GM12878 (cell line): Measurements from ENCODE around the gene KIRREL3. TPM values are rescaled to one million over a fixed set of nuclear protein-coding genes. Genes with fewer than 3 reads are reported as not detected.

Experiments used
- ATAC-seq: fragments of 200-7000 bp; cut with Tn5 transposase; 3 replicates; pipeline ENCODE4 v1.9.1; 2020; ENCODE audit warnings: mild to moderate bottlenecking, moderate library complexity
- BruUV-seq: library from RNA; stranded (reverse); fragments of 400-500 nt; replicated peaks from 2 replicates; lab custom pipeline; 2021; lab: Mats Ljungman, UMichigan
- CTCF ChIA-PET: fragments of 300-600 bp; sonication (Branson Sonifier 250); formaldehyde crosslinking; extraction: SDS; loops from one replicate; lab custom pipeline; 2021; ENCODE audit warnings: inconsistent platforms; lab: Yijun Ruan, JAX
- POLR2A ChIA-PET: fragments of 350-600 bp; formaldehyde crosslinking; extraction: SDS; loops from one replicate; lab custom pipeline; 2021; ENCODE audit warnings: inconsistent platforms; lab: Charles Lee
- RAD21 ChIA-PET: fragments of 300-600 bp; sonication (Branson Sonifier 250); formaldehyde crosslinking; loops from one replicate; lab custom pipeline; 2023; ENCODE audit warnings: antibody characterized with exemption; ENCODE audit not compliant: unreplicated experiment; lab: Charles Lee
- SMC1A ChIA-PET: fragments of 300-600 bp; sonication (Branson Sonifier 250); formaldehyde crosslinking; loops from one replicate; lab custom pipeline; 2023; ENCODE audit not compliant: unreplicated experiment, uncharacterized antibody; lab: Charles Lee
- DNase-seq: peaks from one replicate; pipeline ENCODE4 v3.0.0-alpha.2; 2011; ENCODE audit warnings: low read depth, low spot score
- FAIRE-seq: peaks from 3 replicates; lab custom pipeline; 2011; peaks lifted over from hg19 to GRCh38; lab: Jason Lieb, UNC
- H2AFZ ChIP-seq: 2 replicates; pipeline ENCODE4 v1.6.0; 2011; ENCODE audit warnings: low read depth, low read length, control low read depth; ENCODE audit not compliant: control insufficient read depth
- H3K27ac ChIP-seq: 2 replicates; pipeline ENCODE4 v1.5.1; 2011; ENCODE audit warnings: control low read depth; ENCODE audit not compliant: control insufficient read depth, insufficient read depth
- H3K27me3 ChIP-seq, 2 experiments: replicated peaks in 1 of 2; 2 replicates each; pipeline versions ENCODE4 v1.6.0 to v1.6.1; 2011; ENCODE audit warnings: low read length in 1 of 2; ENCODE audit not compliant: control insufficient read depth in 2 of 2, insufficient read depth in 2 of 2
- H3K36me3 ChIP-seq, 2 experiments: 2 replicates each; pipeline ENCODE4 v1.5.1; 2011; ENCODE audit warnings: low read length in 1 of 2; ENCODE audit not compliant: control insufficient read depth in 2 of 2, insufficient read depth in 2 of 2
- H3K4me1 ChIP-seq: 2 replicates; pipeline ENCODE4 v1.6.1; 2011; ENCODE audit warnings: mild to moderate bottlenecking, low read length, moderate library complexity, mixed read lengths; ENCODE audit not compliant: control insufficient read depth, insufficient read depth
- H3K4me2 ChIP-seq: 2 replicates; pipeline ENCODE4 v1.6.0; 2011; ENCODE audit warnings: control low read depth; ENCODE audit not compliant: control insufficient read depth, insufficient read depth
- H3K4me3 ChIP-seq: fragments of 200-600 bp; sonication (generic); 2 replicates; pipeline ENCODE4 v1.5.1; 2016
- H3K79me2 ChIP-seq: 2 replicates; pipeline ENCODE4 v1.6.0; 2011; ENCODE audit warnings: low read length; ENCODE audit not compliant: control insufficient read depth, insufficient read depth
- H3K9ac ChIP-seq: 2 replicates; pipeline ENCODE4 v1.8.0; 2011; ENCODE audit warnings: low read length, control low read depth, mixed read lengths; ENCODE audit not compliant: control insufficient read depth, insufficient read depth
- H3K9me3 ChIP-seq: replicated peaks from 3 replicates; pipeline ENCODE4 v1.5.1; 2011; ENCODE audit warnings: mild to moderate bottlenecking, low read length; ENCODE audit not compliant: control insufficient read depth, insufficient read depth
- H4K20me1 ChIP-seq: 2 replicates; pipeline ENCODE4 v1.6.0; 2011; ENCODE audit not compliant: control insufficient read depth, insufficient read depth
- CTCF ChIP-seq, 3 experiments: IDR thresholded peaks in 2 of 3; conservative IDR thresholded peaks in 1 of 3; 2 replicates each; pipeline ENCODE4 v1.5.1; 2011; ENCODE audit warnings: low read depth in 3 of 3, low read length in 3 of 3, mild to moderate bottlenecking in 3 of 3, control low read depth in 2 of 3, moderate library complexity in 2 of 3, inconsistent platforms in 1 of 3, mixed read lengths in 1 of 3; ENCODE audit not compliant: control insufficient read depth in 2 of 3, insufficient read depth in 1 of 3; ENCODE audit errors: extremely low read depth in 1 of 3
- IKZF1 ChIP-seq: fragments of 450-650 bp; conservative IDR thresholded peaks from 2 replicates; pipeline ENCODE4 v1.6.1; 2017; ENCODE audit warnings: antibody characterized with exemption, mild to moderate bottlenecking
- IRF3 ChIP-seq: fragments of 450-650 bp; IDR thresholded peaks from 2 replicates; pipeline ENCODE4 v1.6.1; 2014; ENCODE audit warnings: mild to moderate bottlenecking
- MYB ChIP-seq: fragments of 150-350 bp; IDR thresholded peaks from 2 replicates; pipeline ENCODE4 v1.6.1; 2014; ENCODE audit warnings: mild to moderate bottlenecking, low read depth, low read length, borderline replicate concordance
- NR2F1 ChIP-seq: fragments of 450-650 bp; conservative IDR thresholded peaks from 2 replicates; pipeline ENCODE4 v1.6.1; 2017; ENCODE audit warnings: mild to moderate bottlenecking
- POLR2AphosphoS5 ChIP-seq: IDR thresholded peaks from 2 replicates; pipeline ENCODE4 v1.6.1; 2011; ENCODE audit warnings: mild to moderate bottlenecking, low read length, inconsistent platforms
- RAD21 ChIP-seq: IDR thresholded peaks from 2 replicates; pipeline ENCODE4 v1.6.1; 2011; ENCODE audit warnings: mild to moderate bottlenecking, low read depth, low read length, moderate library complexity; ENCODE audit not compliant: insufficient read depth
- RCOR1 ChIP-seq: conservative IDR thresholded peaks from 2 replicates; pipeline ENCODE4 v1.6.1; 2012; ENCODE audit warnings: low read depth, low read length, improper control_type of control experiment
- RELB ChIP-seq: fragments of 450-650 bp; IDR thresholded peaks from 2 replicates; pipeline ENCODE4 v1.6.1; 2017; ENCODE audit warnings: low read depth, mild to moderate bottlenecking, moderate library complexity
- SIN3A ChIP-seq: IDR thresholded peaks from 2 replicates; pipeline ENCODE4 v1.6.1; 2012; ENCODE audit warnings: low read depth, low read length, improper control_type of control experiment
- STAT3 ChIP-seq: IDR thresholded peaks from 2 replicates; pipeline ENCODE4 v1.6.1; 2011; ENCODE audit warnings: low read depth, low read length, improper control_type of control experiment
- ZBED1 ChIP-seq: IDR thresholded peaks from 2 replicates; pipeline ENCODE4 v1.6.1; 2016; ENCODE audit warnings: borderline replicate concordance
- ZBTB11 ChIP-seq: fragments of 450-650 bp; formaldehyde crosslinking; IDR thresholded peaks from 2 replicates; pipeline ENCODE4 v1.5.0; 2022; ENCODE audit warnings: mild to moderate bottlenecking, missing genetic modification characterization
- WGBS: methylation state at CpG from one replicate; pipeline ENCODE4 v1.1.6; 2016; ENCODE audit warnings: low lambda C conversion rate; ENCODE audit not compliant: insufficient replicate concordance, insufficient coverage; ENCODE audit errors: missing lambda C conversion rate; 5-methylcytosine and 5-hydroxymethylcytosine counted together
- in situ Hi-C: fragments of 300-500 bp; cut with MboI; formaldehyde crosslinking; loops from 9 replicates; pipeline ENCODE4 v1.14.3; 2018; ENCODE audit warnings: mixed read lengths
- intact Hi-C: fragments of 100-400 bp; cut with micrococcal nuclease; formaldehyde crosslinking; loops from one replicate; pipeline ENCODE4 v1.14.2; 2022; ENCODE audit not compliant: unreplicated experiment
- polyA plus RNA-seq, 11 experiments: library from polyadenylated mRNA; depleted of rRNA in 4 of 11; unstranded in 6 of 11; stranded (reverse) in 5 of 11; fragments of >200 nt; fragmentation: Nextera tagmentation in 4 of 11; fragmentation: Illumina TruSeq in 1 of 11; extraction: Ambion mirVana in 4 of 11; extraction: Trizol in 1 of 11; gene quantifications; 1 replicate in 1 of 11; 2 replicates in 10 of 11; pipeline versions ENCODE4 v1.2.1 to v1.2.3, GENCODE V29; 2011 to 2016; ENCODE audit warnings: inconsistent platforms in 2 of 11, missing spikeins in 2 of 11, low read depth in 1 of 11
- total RNA-seq, 4 experiments: library from RNA; depleted of rRNA in 3 of 4; stranded (reverse); fragments of >200 nt in 3 of 4; fragmentation: Illumina TruSeq in 1 of 4; extraction: Trizol in 1 of 4; gene quantifications; 2 replicates each; pipeline versions ENCODE4 v1.2.1 to v1.2.3, GENCODE V29; 2013 to 2021

Gene KIRREL3
- total and polyA plus RNA-seq, 10 of the 15 experiments (the other 5 are each of a cell fraction or from before 2014, with no cell fraction given) = under 0.01 TPM; not detected in 9

GRCh38 chr11:126607776-126608541, 392.6 kb downstream of the KIRREL3 start (continued):
- TF ChIP-seq RELB (no peak), SIN3A (no peak)
- TF ChIP-seq, all 136 proteins: peak for 0

GRCh38 chr11:126607374-126607773, 393.2 kb downstream of the KIRREL3 start:
- FAIRE-seq = peak; percentile 31
- SMC1A ChIA-PET = interaction anchor here (0.8 to 1.2 kb wide), 3 partner anchors 81 to 467 kb away, joined by 3 to 5 read pairs (median 4); no protein-coding TSS in a partner anchor
- Histone ChIP-seq H3K9me3 (no peaks in the 10 kb centered on the region), H2AFZ (no peak overlapping the region), H3K27me3 (peaks cover 2% of the 10 kb centered on the region in 2 experiments; a peak in 2 of 4 replicates), H4K20me1 (no peaks in the 10 kb centered on the region; the same call in 1 of the 2 replicates), H3K79me2 (no peaks in the 10 kb centered on the region), H3K27ac (no peak overlapping the region), H3K4me1 (no peaks in the 10 kb centered on the region), H3K9ac (no peak overlapping the region), H3K36me3 (no peaks in the 10 kb centered on the region), H3K4me2 (no peak overlapping the region), H3K4me3 (no peak overlapping the region)
- intact Hi-C loops (loop anchor here (1.0 to 10.0 kb wide), 6 partner anchors 95 to 737 kb away; no protein-coding TSS in a partner anchor), in situ Hi-C loops (no loop called here)
- DNase-seq = no peak
- 9% methylated on average over 8 of the region's 8 CpGs for WGBS
- no TSS peak for BruUV-seq
- CTCF ChIA-PET = interaction anchor here (0.7 to 2.3 kb wide), 7 partner anchors 109 to 1272 kb away, joined by 3 to 13 read pairs (median 4); no protein-coding TSS in a partner anchor
- POLR2A ChIA-PET = no interaction called here
- ATAC-seq = peak; percentile 93
- RAD21 ChIA-PET = interaction anchor here (0.8 to 1.7 kb wide), 3 partner anchors 16 to 467 kb away, joined by 3 to 5 read pairs (median 3); no protein-coding TSS in a partner anchor
- TF ChIP-seq POLR2AphosphoS5 = no peak
- no peak for TF ChIP-seq ZBED1
- no peak for TF ChIP-seq STAT3
- no peak for TF ChIP-seq NR2F1
- no peak for TF ChIP-seq IKZF1
- no peak for TF ChIP-seq ZBTB11 (CRISPR knock-in tag)
- TF ChIP-seq RCOR1 = no peak
- no peak for TF ChIP-seq MYB
- no peak for TF ChIP-seq IRF3
- peak; percentile 50 to 77 (median 74); a peak in 5 of 6 replicates for TF ChIP-seq CTCF (IDR thresholded peaks at IDR 0.05 in 2 of 3, conservative IDR thresholded peaks at IDR 0.05 in 1 of 3; ENCODE audit: control insufficient read depth in 2 of 3, extremely low read depth in 1 of 3, insufficient read depth in 1 of 3, low read depth in 3 of 3, low read length in 3 of 3)
- TF ChIP-seq RAD21 = peak; percentile 51
